NCI-H2081 treated with DMSO at 0.1 percent for 48 hours (cell line): ENCODE results near the gene TFAP2E.

Experiments
- DNase-seq: peaks from one replicate; lab custom pipeline; 2025; lab: John Stamatoyannopoulos, UW

TFAP2E gene

GRCh38 chr1:35595684-35596083, 22.6 kb downstream of the TFAP2E start:
- DNase-seq = no peak

DNA sequence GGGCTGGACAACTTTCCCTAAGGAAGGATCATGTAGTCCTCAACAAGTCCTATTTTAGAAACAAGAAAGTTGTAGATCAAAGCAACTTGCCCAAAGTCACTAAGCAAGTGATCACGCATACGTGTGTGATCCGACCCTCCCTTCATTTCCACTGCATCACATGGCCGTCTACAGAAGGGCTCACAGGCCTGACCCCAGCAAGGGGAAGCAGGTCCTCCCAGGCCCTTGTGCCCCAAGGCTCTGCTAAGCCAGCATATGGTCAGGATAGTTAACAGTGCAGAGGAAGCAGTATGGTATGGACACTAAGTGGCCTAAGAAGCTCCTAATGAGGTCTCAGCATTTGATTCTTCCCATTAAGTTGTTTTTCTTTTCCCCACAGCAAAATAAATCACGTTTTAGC, 24.8 kb downstream of the TFAP2E start:
- DNase-seq = no peak

DNA sequence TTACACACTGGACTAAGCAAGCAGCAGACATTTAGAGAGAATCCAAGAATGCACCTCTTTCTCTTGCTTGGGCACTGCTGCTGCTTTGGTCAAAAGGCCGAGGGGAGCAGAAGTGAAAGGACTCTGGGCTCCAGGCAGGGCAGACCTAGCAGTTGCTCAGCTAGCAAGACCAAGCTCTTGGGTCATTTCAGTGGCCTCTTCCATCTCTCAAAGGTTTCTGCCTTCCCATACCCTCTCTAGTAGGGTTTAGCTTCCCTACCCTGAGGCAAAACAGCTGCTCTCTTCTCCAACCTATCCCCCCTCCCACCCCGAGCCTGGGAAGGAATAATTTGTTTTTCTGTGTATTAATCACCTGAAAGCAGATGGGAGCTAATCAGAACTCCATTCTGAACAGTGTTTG, 25.8 kb downstream of the TFAP2E start:
- DNase-seq = no peak

GRCh38 chr1:35599411-35599810, 26.3 kb downstream of the TFAP2E start:
- no peak for DNase-seq

- DNase-seq = no peak
Measured at GRCh38 chr1:35600593-35600992, 27.5 kb downstream of the TFAP2E start.

GRCh38 chr1:35603468-35603867, 30.4 kb downstream of the TFAP2E start:
- DNase-seq = no peak

GRCh38 chr1:35603941-35604340, 30.8 kb downstream of the TFAP2E start:
- DNase-seq = no peak

- DNase-seq = no peak
Measured at GRCh38 chr1:35605071-35605866, 32.2 kb downstream of the TFAP2E start.

- DNase-seq = no peak
Measured at GRCh38 chr1:35605867-35606182, 32.7 kb downstream of the TFAP2E start.

DNA sequence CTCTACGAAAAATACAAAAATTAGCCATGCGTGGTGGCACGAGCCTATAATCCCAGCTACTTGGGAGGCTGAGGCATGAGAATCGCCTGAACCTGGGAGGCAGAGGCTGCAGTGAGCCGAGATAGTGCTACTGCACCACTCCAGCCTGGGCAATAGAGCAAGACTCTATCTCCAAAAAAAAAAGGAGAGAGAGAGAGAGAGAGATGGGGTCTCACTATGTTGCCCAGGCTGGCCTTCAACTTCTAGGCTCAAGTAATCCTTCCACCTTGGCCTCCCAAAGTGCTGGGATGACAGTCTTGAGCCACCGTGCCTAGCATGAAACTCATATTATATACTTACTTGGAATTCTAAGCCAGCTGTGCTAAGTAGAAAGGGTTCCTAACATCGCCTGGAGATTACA, 38.5 kb downstream of the TFAP2E start:
- no peak for DNase-seq

- DNase-seq = no peak
Measured at GRCh38 chr1:35615440-35615839, 42.3 kb downstream of the TFAP2E start.

GRCh38 chr1:35619237-35620121, 46.4 kb downstream of the TFAP2E start:
- no peak for DNase-seq

- no peak for DNase-seq
Measured at GRCh38 chr1:35622510-35623178, 49.5 kb downstream of the TFAP2E start.

GRCh38 chr1:35623832-35624231, 50.7 kb downstream of the TFAP2E start:
- DNase-seq = no peak

DNA sequence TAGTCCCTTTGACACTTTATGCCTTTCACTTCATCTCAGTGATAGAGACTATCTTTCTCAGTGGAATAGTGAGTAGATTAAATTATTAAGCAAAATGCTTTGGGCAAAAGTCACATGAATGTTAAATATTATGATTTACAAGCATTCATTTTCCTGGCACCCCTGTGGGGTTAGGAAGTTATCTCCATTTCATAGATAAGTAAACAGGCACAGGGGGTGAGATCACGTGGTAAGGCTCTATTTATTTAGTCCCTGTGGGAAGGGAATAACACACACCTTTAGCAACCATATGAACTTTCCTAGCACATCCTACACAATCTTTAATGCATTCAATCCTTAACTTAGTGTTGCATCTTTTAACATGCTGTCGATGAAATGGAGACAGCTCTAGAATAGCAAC, 55.9 kb downstream of the TFAP2E start:
- no peak for DNase-seq

DNA sequence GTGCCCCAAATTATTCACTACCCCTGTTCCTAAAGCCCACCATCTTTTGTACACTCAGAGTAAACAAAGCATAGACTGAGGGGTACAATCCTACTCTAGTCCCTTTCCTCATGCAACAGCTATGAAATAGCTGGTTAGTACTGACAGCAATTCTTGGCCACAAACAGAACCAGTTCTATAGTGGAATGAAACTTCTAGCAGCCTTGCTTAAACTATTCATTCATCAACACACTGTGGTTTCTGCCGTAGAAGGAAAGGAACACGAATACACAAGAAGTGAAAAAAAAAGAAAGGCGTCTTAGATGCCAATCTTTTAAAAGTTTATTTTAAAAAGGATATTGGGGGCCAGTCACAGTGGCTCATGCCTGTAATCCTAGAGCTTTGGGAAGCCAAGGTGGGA, 58.3 kb downstream of the TFAP2E start:
- no peak for DNase-seq

- DNase-seq = no peak
Measured at GRCh38 chr1:35633547-35633946, 60.4 kb downstream of the TFAP2E start.

GRCh38 chr1:35637401-35637809, 64.3 kb downstream of the TFAP2E start:
- no peak for DNase-seq

DNA sequence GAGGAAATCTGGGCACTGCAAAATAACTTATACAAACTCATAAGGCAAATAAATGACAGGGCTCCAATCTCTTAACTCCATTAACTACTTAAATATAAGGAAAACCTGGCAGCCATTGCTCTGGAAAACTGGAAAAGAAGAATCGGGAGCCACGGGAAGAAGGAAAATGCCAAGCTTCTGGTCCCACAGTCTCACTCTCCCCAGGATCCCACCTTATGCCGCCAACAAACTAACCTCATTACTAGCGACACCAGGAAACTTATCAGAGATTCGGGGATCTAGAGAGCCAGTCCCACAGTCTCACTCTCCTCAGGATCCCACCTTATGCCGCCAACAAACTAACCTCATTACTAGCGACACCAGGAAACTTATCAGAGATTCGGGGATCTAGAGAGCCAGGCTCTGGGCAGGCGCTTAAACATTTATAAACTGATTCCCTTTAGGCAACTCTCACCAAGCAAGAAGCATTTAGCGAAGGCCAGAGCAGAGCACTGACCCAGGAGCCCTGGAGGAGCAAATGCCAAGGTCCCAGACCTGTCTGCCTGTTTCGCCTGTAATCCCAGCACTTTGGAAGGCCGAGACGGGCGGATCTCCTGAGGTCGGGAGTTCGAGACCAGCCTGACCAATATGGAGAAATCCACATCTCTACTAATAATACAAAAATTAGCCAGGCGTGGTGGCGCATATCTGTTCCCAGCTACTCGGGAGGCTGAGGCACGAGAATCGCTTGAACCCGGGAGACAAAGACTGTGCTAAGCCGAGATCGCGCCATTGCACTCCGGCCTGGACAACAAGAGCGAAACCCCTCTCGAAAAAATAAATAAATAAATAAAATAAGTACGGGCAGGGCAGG, 67.5 kb downstream of the TFAP2E start:
- DNase-seq = no peak

- DNase-seq = peak; percentile 96
Measured at GRCh38 chr1:35641233-35641866, 68.2 kb downstream of the TFAP2E start, which contains the start of gene PSMB2. Gene PSMB2 (minus strand): TSS chr1:35641526. CDS start chr1:35641432, 94 bp downstream.

GRCh38 chr1:35642471-35642955, 69.4 kb downstream of the TFAP2E start:
- DNase-seq = no peak
